ENCODE results near the gene CCT4.
A peak's percentile ranks its signal among the peaks of the same experiment; 100 is the strongest.

Gene CCT4

GRCh38 chr2:61888267-61889055 lies at the start of gene CCT4 (continued):
- TF ChIP-seq ATF2 (tag by site-specific recombination; IDR thresholded peaks at IDR 0.05; ENCODE audit: low read depth) (no peak), ZNF529 (tag by site-specific recombination; IDR thresholded peaks at IDR 0.05; ENCODE audit: insufficient replicate concordance) (no peak), ZNF266 (tag by site-specific recombination; IDR thresholded peaks at IDR 0.05; ENCODE audit: low read depth) (no peak), ZNF768 (tag by site-specific recombination; IDR thresholded peaks at IDR 0.05) (no peak), ELK4 (IDR thresholded peaks at IDR 0.05; ENCODE audit: borderline replicate concordance, low read depth, low read length) (no peak), KLF7 (tag by site-specific recombination; IDR thresholded peaks at IDR 0.05; ENCODE audit: borderline replicate concordance) (no peak), ZBTB48 (tag by site-specific recombination; IDR thresholded peaks at IDR 0.05) (no peak), ZNF571 (tag by site-specific recombination; IDR thresholded peaks at IDR 0.05) (no peak), ZNF558 (tag by site-specific recombination; IDR thresholded peaks at IDR 0.05) (no peak), ZNF785 (tag by site-specific recombination; IDR thresholded peaks at IDR 0.05) (0 out of 2 replicates have a peak, but pooled peaks have one; percentile 49), ZNF837 (tag by site-specific recombination; IDR thresholded peaks at IDR 0.05) (no peak), REST (tag by site-specific recombination; IDR thresholded peaks at IDR 0.05) (no peak), KLF17 (tag by site-specific recombination; IDR thresholded peaks at IDR 0.05) (peak; percentile 81), TSHZ1 (tag by site-specific recombination; IDR thresholded peaks at IDR 0.05; ENCODE audit: borderline replicate concordance) (peak; percentile 24; the same call in 1 of the 2 replicates), ZSCAN23 (tag by site-specific recombination; IDR thresholded peaks at IDR 0.05) (no peak), HIC1 (tag by site-specific recombination; IDR thresholded peaks at IDR 0.05) (peak; percentile 83; the same call in 1 of the 2 replicates), GFI1B (tag by site-specific recombination; IDR thresholded peaks at IDR 0.05) (no peak), ZNF692 (tag by site-specific recombination; IDR thresholded peaks at IDR 0.05) (peak; percentile 83), PBX3 (CRISPR knock-in tag; IDR thresholded peaks at IDR 0.05) (peak; percentile 32; the same call in 1 of the 2 replicates), ZNF560 (tag by site-specific recombination; IDR thresholded peaks at IDR 0.05; ENCODE audit: borderline replicate concordance) (no peak), ZNF510 (tag by site-specific recombination; IDR thresholded peaks at IDR 0.05; ENCODE audit: insufficient replicate concordance) (no peak)

Measured in HEK293 (cell line).